H7 (cell line): ENCODE measurements around the gene JPT2. TPM values are rescaled to one million over a fixed set of nuclear protein-coding genes. Genes with fewer than 3 reads are reported as not detected.

Source experiments
- DNase-seq: peaks from one replicate; pipeline ENCODE4 v3.0.0; 2012
- H3K27me3 ChIP-seq: 2 replicates; pipeline ENCODE4 v1.6.0; 2011; ENCODE audit warnings: mild to moderate bottlenecking, low read length; ENCODE audit not compliant: control insufficient read depth, insufficient read depth
- H3K36me3 ChIP-seq: replicated peaks from 2 replicates; pipeline ENCODE4 v1.5.1; 2011; ENCODE audit warnings: low read length; ENCODE audit not compliant: control insufficient read depth, insufficient read depth
- H3K4me3 ChIP-seq: 2 replicates; pipeline ENCODE4 v1.5.1; 2011; ENCODE audit warnings: low read depth, mild to moderate bottlenecking, control low read depth, low read length, moderate library complexity; ENCODE audit not compliant: insufficient read depth
- total RNA-seq: library from RNA; depleted of rRNA; stranded (reverse); fragments of >200 nt; shearing (Covaris generic); gene quantifications from 2 replicates; pipeline ENCODE4 v1.2.3, GENCODE V29; 2014; rRNA removed

The JPT2 gene
- 97.4 and 126 TPM in 2 replicates for total RNA-seq

GRCh38 chr16:1677942-1678499 lies at the start of gene JPT2:
TSS of gene JPT2 (plus strand) at chr16:1678279. CDS start at chr16:1678313, 34 bp downstream.
- Histone ChIP-seq H3K4me3 (peak within 1 kb of the TSS; percentile 91), H3K27me3 (no peaks in the 10 kb centered on the region), H3K36me3 (peaks cover 10% of the 10 kb centered on the region)
- peak; percentile 100 for DNase-seq

- Histone ChIP-seq H3K27me3 (no peaks in the 10 kb centered on the region), H3K36me3 (peaks cover 19% of the 10 kb centered on the region), H3K4me3 (no peak overlapping the region)
- no peak for DNase-seq
These were observed 47.4 kb upstream of the JPT2 start for GRCh38 chr16:1630450-1631213.

- H3K36me3 ChIP-seq = peaks cover 19% of the 10 kb centered on the region
- no peaks in the 10 kb centered on the region for H3K27me3 ChIP-seq
- no peak for DNase-seq
- H3K4me3 ChIP-seq = no peak overlapping the region
These were observed 46.8 kb upstream of the JPT2 start for GRCh38 chr16:1631230-1631629.

- Histone ChIP-seq H3K36me3 (peaks cover 19% of the 10 kb centered on the region), H3K4me3 (no peak overlapping the region), H3K27me3 (no peaks in the 10 kb centered on the region)
- no peak for DNase-seq
These were observed 46.0 kb upstream of the JPT2 start for GRCh38 chr16:1631931-1632637.

- Histone ChIP-seq H3K27me3 (no peaks in the 10 kb centered on the region), H3K4me3 (no peak overlapping the region), H3K36me3 (peaks cover 19% of the 10 kb centered on the region)
- no peak for DNase-seq
These were observed 45.5 kb upstream of the JPT2 start for GRCh38 chr16:1632638-1632970.

GRCh38 chr16:1633310-1633709 lies 44.8 kb upstream of the JPT2 start:
- H3K36me3 ChIP-seq = peaks cover 21% of the 10 kb centered on the region
- DNase-seq = no peak
- no peak overlapping the region for H3K4me3 ChIP-seq
- no peaks in the 10 kb centered on the region for H3K27me3 ChIP-seq

- no peak for DNase-seq
- peaks cover 25% of the 10 kb centered on the region for H3K36me3 ChIP-seq
- no peak overlapping the region for H3K4me3 ChIP-seq
- no peaks in the 10 kb centered on the region for H3K27me3 ChIP-seq
These were observed 43.5 kb upstream of the JPT2 start for GRCh38 chr16:1634541-1634940.

- no peak for DNase-seq
- H3K36me3 ChIP-seq = peaks cover 25% of the 10 kb centered on the region
These were observed 43.0 kb upstream of the JPT2 start for GRCh38 chr16:1635070-1635469.

GRCh38 chr16:1637526-1637925 lies 40.6 kb upstream of the JPT2 start:
- H3K27me3 ChIP-seq = no peaks in the 10 kb centered on the region
- no peak for DNase-seq
- H3K36me3 ChIP-seq = peaks cover 29% of the 10 kb centered on the region
- H3K4me3 ChIP-seq = no peak overlapping the region

More at GRCh38 chr16:1635070-1635469, 43.0 kb upstream of the JPT2 start:
- Histone ChIP-seq H3K27me3 (no peaks in the 10 kb centered on the region), H3K4me3 (no peak overlapping the region)

- Histone ChIP-seq H3K27me3 (no peaks in the 10 kb centered on the region), H3K36me3 (peaks cover 23% of the 10 kb centered on the region), H3K4me3 (no peak overlapping the region)
- DNase-seq = no peak
These were observed 39.3 kb upstream of the JPT2 start for GRCh38 chr16:1638757-1639156.

GRCh38 chr16:1639282-1639681 lies 38.8 kb upstream of the JPT2 start:
- peaks cover 24% of the 10 kb centered on the region for H3K36me3 ChIP-seq
- DNase-seq = no peak
- H3K27me3 ChIP-seq = no peaks in the 10 kb centered on the region
- H3K4me3 ChIP-seq = no peak overlapping the region

- peaks cover 24% of the 10 kb centered on the region for H3K36me3 ChIP-seq
- no peaks in the 10 kb centered on the region for H3K27me3 ChIP-seq
- no peak overlapping the region for H3K4me3 ChIP-seq
- no peak for DNase-seq
These were observed 38.2 kb upstream of the JPT2 start for GRCh38 chr16:1639860-1640259.

GRCh38 chr16:1640261-1640941 lies 37.7 kb upstream of the JPT2 start:
- no peaks in the 10 kb centered on the region for H3K27me3 ChIP-seq
- H3K4me3 ChIP-seq = no peak overlapping the region
- DNase-seq = no peak
- peaks cover 23% of the 10 kb centered on the region for H3K36me3 ChIP-seq

GRCh38 chr16:1641261-1641660 lies 36.8 kb upstream of the JPT2 start:
- Histone ChIP-seq H3K27me3 (no peaks in the 10 kb centered on the region), H3K4me3 (no peak overlapping the region), H3K36me3 (peaks cover 27% of the 10 kb centered on the region)
- DNase-seq = no peak
